Measurements from ENCODE around the gene HELLS.
"Not testable (repeated sequence)": the region's sequence is repeated elsewhere in the genome, so short reads cannot be mapped to it uniquely, and the experiment has no call there.

Gene HELLS

GRCh38 chr10:94608559-94608958 is 63.0 kb downstream of the HELLS start:
- no peak for DNase-seq

GRCh38 chr10:94614558-94614957 is 69.0 kb downstream of the HELLS start:
- DNase-seq: no peak

- DNase-seq: no peak
These were observed 71.9 kb downstream of the HELLS start for GRCh38 chr10:94617389-94617944.

- no peak for DNase-seq
These were observed 77.1 kb downstream of the HELLS start for GRCh38 chr10:94622666-94623205.

GRCh38 chr10:94623572-94623971 is 78.0 kb downstream of the HELLS start:
- DNase-seq: no peak

- no peak for DNase-seq
These were observed 80.9 kb downstream of the HELLS start for GRCh38 chr10:94626476-94626875.

GRCh38 chr10:94627511-94627910 is 81.9 kb downstream of the HELLS start:
- DNase-seq: no peak

- DNase-seq: no peak
These were observed 84.6 kb downstream of the HELLS start for GRCh38 chr10:94630017-94630688.

- DNase-seq: no peak
These were observed 85.7 kb downstream of the HELLS start for GRCh38 chr10:94631077-94631875.

- no peak for DNase-seq
These were observed 87.4 kb downstream of the HELLS start for GRCh38 chr10:94632954-94633353.

- not testable (repeated sequence) for DNase-seq
These were observed 92.5 kb downstream of the HELLS start for GRCh38 chr10:94638097-94638496.

- DNase-seq: no peak
These were observed 94.3 kb downstream of the HELLS start for GRCh38 chr10:94639902-94640301.

- DNase-seq: no peak
These were observed 95.0 kb downstream of the HELLS start for GRCh38 chr10:94640562-94640961.

- DNase-seq: no peak
These were observed 95.9 kb downstream of the HELLS start for GRCh38 chr10:94641480-94641879.

GRCh38 chr10:94644352-94644751 is 98.8 kb downstream of the HELLS start:
- DNase-seq: no peak

- DNase-seq: no peak
These were observed 99.7 kb downstream of the HELLS start for GRCh38 chr10:94645285-94645684.

Data from femur (tissue), 1 donor.